ENCODE data around the gene ALKAL2.

DNA sequence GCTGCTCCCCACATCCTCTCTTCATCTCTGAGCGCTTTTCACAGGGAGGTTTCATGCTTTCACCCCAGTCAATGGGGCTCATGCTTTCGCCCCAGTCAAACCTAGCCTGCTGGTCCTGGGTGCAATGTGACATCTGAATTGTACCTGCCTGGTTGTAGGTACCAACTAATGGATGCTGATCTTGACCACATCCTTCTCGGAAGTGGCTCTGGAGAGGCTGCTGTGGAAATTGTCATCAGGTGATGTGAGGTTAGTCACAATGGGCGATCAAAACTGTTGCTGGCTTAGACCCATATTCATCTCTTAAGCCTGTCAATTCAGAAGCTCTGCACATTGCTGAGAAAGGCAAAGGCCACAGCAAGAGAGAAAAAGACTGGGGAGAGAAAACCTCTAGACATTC, 32.7 kb upstream of the ALKAL2 start:
- TF ChIP-seq POLR2A (IDR thresholded peaks at IDR 0.05), result no peak
- TF ChIP-seq, protein P1, sequence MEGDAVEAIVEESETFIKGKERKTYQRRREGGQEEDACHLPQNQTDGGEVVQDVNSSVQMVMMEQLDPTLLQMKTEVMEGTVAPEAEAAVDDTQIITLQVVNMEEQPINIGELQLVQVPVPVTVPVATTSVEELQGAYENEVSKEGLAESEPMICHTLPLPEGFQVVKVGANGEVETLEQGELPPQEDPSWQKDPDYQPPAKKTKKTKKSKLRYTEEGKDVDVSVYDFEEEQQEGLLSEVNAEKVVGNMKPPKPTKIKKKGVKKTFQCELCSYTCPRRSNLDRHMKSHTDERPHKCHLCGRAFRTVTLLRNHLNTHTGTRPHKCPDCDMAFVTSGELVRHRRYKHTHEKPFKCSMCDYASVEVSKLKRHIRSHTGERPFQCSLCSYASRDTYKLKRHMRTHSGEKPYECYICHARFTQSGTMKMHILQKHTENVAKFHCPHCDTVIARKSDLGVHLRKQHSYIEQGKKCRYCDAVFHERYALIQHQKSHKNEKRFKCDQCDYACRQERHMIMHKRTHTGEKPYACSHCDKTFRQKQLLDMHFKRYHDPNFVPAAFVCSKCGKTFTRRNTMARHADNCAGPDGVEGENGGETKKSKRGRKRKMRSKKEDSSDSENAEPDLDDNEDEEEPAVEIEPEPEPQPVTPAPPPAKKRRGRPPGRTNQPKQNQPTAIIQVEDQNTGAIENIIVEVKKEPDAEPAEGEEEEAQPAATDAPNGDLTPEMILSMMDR (IDR thresholded peaks at IDR 0.05), result no peak

Data from tibial nerve (tissue), 3 donors.